Frontal cortex (tissue), 4 donors: ENCODE data around the gene FNIP1. TPM values are rescaled to one million over a fixed set of nuclear protein-coding genes. Genes with fewer than 3 reads are reported as not detected.

Experiments used
- DNase-seq, 2 donors: peaks; one replicate each; pipeline ENCODE4 v3.0.0; 2012; ENCODE audit warnings: low spot score in 2 of 2
- FAIRE-seq: peaks from 2 replicates; lab custom pipeline; 2012; peaks lifted over from hg19 to GRCh38; lab: Jason Lieb, UNC
- total RNA-seq: library from RNA; depleted of rRNA; stranded (reverse); fragments of >200 nt; gene quantifications from one replicate; pipeline ENCODE4 v1.2.3, GENCODE V29; 2014
- donor health status: control.
- donor health status: control.
- donor health status: control.

Gene FNIP1
- total RNA-seq, 1 donor from 2014 or later = 54.2 TPM

DNA sequence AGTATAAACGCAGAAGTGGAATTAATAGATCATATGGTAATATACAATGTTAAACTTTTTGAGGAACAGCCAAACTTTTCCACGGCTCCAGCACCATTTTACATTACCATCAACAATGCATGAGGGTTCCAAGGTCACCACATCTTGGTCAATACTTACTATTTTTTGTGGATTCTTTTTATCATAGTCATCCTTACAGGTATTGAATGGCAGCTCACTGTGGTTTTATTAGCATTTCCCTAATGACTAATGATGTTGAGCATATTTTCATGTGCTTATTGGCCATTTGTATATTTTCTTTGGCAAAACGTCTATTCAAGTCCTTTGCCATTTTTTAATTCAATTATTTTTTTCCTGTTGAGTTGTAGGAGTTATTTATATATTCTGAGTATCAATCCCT is 147.7 kb downstream of the FNIP1 start:
- DNase-seq (no peak), FAIRE-seq (no peak)

DNA sequence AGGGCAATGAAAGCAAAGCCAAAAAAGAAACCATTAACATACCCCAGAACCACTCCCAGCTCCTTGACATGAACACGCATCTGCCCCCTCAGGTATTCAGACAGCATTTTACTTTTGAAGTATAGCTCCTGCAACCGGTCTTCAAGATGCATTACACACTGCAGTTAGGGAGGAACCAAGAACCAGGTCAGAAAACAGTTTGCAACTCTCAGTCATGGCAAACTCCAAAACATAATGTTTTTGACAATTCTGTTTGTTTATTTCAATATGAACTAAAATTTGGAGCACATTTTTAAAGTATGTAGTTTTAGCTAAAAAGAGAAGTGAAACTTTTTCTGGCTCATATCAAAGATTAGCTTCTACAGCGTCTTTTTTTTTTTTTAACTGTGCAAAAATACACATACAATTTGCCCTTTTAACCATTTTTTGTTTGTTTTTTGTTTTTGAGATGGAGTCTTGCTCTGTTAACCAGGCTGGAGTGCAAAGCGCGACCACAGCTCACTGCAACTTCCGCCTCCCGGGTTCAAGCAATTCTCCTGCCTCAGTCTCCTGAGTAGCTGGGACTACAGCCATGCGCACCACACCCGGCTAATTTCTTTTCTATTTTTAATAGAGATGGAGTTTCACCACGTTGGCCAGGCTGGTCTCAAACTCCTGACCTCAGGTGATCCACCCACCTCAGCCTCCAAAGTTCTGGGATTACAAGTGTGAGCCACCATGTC is 149.6 kb downstream of the FNIP1 start:
- FAIRE-seq (no peak), DNase-seq (no peak)

GRCh38 chr5:131644822-131645221 is 152.0 kb downstream of the FNIP1 start:
- FAIRE-seq (no peak), DNase-seq (no peak)

DNA sequence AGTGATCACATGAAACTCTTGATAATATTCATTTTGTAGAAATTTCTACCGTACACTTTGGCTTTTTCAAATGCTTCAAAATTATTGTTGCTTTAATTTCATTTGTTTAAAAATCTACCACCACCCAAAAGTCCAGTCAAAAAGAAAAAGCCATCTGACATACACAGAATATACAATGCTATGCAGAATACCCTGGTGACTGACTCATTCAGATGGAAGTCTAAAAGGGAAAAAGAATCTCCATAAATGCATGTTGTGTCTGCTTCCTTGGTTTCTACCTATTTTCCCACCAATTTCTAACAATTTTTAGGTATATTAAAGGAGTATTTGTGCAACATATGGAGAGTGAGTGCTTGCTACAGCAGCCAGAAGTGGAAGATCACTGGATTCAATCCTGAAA is 152.4 kb downstream of the FNIP1 start:
- DNase-seq (no peak), FAIRE-seq (no peak)

DNA sequence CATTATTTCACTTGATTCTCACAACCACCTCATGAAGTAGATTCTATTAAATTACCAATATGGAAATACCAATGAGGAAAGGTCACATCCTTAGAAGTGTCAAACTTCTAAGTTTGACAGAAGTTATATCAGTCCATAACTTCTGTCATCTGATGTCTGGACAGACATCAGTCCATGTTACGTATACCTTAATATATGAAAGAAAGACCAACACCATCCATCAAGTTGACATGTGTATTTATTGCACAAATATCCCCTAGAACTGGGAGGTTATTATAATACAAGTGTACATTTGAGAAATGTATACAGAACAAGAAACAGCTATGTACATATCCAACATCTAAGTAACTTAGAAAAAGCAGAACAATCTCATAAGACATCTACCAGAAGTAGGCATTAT is 155.3 kb downstream of the FNIP1 start:
- DNase-seq = no peak
- FAIRE-seq = no peak

DNA sequence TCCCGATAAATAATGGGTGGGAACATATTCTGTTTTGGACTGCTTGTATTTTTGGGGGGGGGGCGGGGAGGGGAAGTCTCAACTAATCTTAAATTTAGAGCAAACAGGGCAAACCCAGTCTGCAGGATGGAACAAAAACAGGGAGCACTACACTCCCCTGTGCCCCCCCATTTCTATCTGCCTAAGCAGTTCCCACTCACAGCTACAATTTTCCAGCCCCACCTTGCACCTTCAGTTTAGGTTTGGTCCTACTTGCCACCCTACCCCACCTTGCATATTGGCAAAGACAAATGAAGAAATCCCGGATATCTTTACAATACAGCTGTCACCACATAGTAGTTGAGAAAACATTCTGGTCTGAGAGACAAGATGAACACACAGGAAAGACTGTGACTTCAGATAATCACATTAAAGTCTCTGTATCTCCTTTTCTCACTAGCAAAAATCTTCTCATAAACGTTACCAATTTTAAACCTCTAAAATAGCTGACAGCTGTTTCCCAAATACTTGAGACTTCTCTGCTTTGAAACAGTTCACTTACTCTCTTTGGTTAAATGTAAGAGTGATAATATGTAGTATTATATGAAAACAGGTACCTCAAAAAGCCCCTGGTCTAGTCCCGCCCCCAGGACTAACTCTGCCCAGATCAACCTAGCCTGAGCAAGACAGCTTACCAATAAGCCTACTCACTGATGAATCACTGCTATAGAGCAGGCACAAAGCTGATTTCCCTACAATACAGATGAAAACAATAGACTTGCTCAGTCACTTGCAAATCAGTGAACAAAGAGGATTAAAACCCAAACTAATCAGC is 156.6 kb downstream of the FNIP1 start:
- FAIRE-seq = no peak

GRCh38 chr5:131639148-131639547 is 157.7 kb downstream of the FNIP1 start:
- FAIRE-seq (no peak), DNase-seq (no peak)

More for the DNA sequence above, 156.6 kb downstream of the FNIP1 start:
- DNase-seq = peak in 1 of 2 donors; percentile 17

- DNase-seq = no peak
- no peak for FAIRE-seq
Observed at GRCh38 chr5:131637694-131638093, 159.1 kb downstream of the FNIP1 start.

GRCh38 chr5:131635684-131636572 is 160.9 kb downstream of the FNIP1 start:
- DNase-seq (no peak), FAIRE-seq (no peak)

- FAIRE-seq (peak; percentile 70), DNase-seq (peak; percentile 48 to 82)
Observed at GRCh38 chr5:131634996-131635683, 161.7 kb downstream of the FNIP1 start, which contains the start of gene RAPGEF6. Gene RAPGEF6 (minus strand): TSS chr5:131635229. CDS start chr5:131635030, 199 bp downstream.

- FAIRE-seq (no peak), DNase-seq (peak in 1 of 2 donors; percentile 13)
Observed at GRCh38 chr5:131634666-131634995, 162.2 kb downstream of the FNIP1 start.

GRCh38 chr5:131634238-131634637 is 162.6 kb downstream of the FNIP1 start:
- DNase-seq = no peak
- FAIRE-seq = no peak

DNA sequence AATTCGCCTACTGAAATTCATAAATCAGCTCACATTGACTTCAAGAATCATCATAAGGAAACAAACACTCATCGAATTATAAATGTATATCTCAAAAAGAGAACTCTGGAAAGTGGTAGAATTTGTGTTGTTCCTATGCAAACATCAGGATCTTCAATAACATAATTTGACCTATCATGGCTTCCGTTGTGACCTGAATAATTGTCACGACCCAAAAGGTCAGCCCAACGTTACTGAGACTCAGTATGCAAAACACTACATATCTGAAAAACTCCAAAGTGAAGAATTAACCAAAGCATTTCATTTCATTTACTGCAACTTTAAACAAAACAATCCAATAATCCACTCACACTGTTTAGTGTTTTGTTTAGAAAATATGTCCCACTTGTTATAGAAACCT is 163.0 kb downstream of the FNIP1 start:
- FAIRE-seq = no peak

DNA sequence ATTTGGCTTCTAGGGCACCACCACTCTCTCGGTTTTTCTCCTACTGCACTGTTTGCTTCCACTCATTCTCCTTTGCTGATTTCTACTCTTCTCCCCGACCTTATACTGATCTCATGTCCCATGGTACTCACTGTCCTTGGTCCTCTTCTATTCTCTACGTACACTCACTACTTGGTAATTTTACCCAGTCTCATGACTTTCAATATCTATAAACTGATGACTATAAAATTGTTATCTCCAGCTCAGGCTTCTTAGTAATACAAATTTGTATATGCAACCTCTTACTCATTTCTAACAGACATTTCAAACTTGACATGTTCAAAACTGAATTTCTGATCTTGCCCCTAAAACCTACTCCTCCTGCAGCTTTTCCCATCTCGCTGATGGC is 165.9 kb downstream of the FNIP1 start:
- FAIRE-seq (no peak), DNase-seq (no peak)

More for the DNA sequence above, 163.0 kb downstream of the FNIP1 start:
- DNase-seq = no peak

DNA sequence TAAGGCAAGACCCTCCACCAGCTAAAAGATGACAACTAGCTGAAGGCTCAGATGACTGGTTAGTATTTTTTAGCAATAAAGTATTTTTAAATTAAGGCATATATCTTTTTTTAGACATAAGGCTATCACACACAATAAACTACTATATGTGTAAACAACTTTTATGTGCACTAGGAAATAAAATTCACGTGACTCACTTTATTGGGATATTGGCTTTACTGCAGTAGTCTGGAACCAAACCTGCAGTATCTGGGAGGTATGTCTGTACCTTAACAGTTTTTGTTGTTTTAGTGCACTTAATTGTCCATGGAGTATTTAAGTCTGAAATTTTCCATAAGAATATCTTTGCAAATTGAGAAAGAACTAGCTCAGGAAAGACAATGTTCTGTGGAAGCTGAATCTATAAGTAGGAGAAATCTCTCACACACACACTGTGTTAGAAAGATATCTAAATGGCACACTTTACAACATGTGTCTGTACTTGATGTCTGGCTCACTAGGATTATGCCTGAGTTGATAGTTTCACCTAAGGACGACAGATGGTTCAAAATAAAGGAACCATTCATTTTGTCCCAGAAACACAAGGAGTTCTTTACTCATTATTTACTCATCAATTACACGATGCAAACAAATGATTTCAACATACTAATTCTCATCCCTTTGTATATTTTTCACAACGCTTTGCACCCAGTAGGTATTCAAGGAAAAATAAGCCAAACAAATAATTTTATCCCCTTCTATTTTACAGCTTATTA is 166.4 kb downstream of the FNIP1 start:
- DNase-seq = no peak
- FAIRE-seq = no peak

- no peak for DNase-seq
- FAIRE-seq = no peak
Observed at GRCh38 chr5:131628990-131629389, 167.8 kb downstream of the FNIP1 start.

DNA sequence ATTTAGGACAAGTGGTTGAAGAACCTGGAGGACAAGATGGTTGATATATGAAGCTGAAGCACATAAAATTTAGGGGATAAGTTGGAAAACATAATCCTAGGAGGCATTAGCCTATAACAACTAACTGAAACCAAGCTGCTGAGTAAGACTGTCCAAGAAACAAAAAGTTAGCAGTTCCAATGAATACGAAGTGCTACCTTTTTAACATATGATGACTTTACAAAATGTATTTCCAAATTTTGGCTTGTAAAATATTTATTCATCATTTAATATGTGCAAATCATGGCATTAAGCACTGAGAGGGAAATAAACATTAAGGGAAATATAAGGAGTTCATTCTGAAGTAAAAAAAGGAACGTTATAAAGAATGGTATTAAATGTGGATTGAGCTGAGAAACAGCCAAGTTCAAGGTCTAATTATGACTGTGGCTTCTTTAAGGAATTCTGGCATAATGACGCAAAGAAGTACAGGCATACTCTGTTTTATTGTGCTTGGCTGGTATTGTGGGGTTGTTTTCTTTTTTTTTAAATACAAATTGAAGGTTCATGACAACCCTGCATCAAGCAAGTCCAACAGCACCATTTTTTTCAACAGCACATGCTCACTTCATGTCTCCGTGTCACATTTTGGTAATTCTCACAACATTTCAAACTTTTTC is 169.5 kb downstream of the FNIP1 start:
- DNase-seq (no peak), FAIRE-seq (no peak)

DNA sequence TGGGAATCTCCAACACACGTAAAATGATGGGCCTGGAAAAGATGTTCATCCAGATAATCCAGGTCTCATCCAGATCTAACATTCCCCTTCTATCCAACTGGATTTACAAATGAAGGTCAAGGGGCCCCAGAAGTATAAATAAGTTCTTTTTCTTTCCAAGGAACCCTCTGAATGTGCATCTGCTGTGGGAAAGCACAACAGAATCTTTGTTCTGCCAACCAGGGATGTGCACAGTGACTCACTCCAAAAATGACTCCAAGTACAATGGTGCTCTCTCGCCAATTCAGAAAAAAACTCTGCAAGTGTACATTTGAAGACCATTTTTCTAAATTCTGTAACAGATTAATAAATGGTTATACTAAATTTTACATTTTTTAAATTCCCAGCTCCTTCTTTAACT is 174.2 kb downstream of the FNIP1 start:
- FAIRE-seq = peak; percentile 93

More for the DNA sequence above, 174.2 kb downstream of the FNIP1 start:
- DNase-seq = no peak
